ENCODE data around the gene GRPEL1. TPM values are rescaled to one million over a fixed set of nuclear protein-coding genes. Genes with fewer than 3 reads are reported as not detected.

GRPEL1 gene
- total and polyA plus RNA-seq, 2 of the 8 experiments (the other 6 are each of a cell fraction or from before 2014, with no cell fraction given): 13.5 to 39.9 TPM

GRCh38 chr4:7021355-7021754, 46.5 kb downstream of the GRPEL1 start:
- no peaks in the 10 kb centered on the region for H3K79me2 ChIP-seq (ENCODE audit: control insufficient read depth in 1 of 2, insufficient read depth in 2 of 2, low read length in 2 of 2)
- H3K9me3 ChIP-seq (ENCODE audit: insufficient read depth in 2 of 2, low read depth in 1 of 2, low read length in 1 of 2): no peaks in the 10 kb centered on the region
- H2BK15ac ChIP-seq (ENCODE audit: low read length): no peak overlapping the region
- no peak overlapping the region for H3K27ac ChIP-seq (ENCODE audit: low read depth, low read length)
- ChIA-PET CTCF (ENCODE audit: partially characterized antibody) (interaction anchor here (0.6 to 1.8 kb wide), 6 partner anchors 16 to 325 kb away, joined by 3 to 6 read pairs (median 4); no protein-coding TSS in a partner anchor), POLR2A (ENCODE audit: partially characterized antibody) (interaction anchor here (1.7 kb wide), 1 partner anchor 33 kb away, joined by 6 read pairs; no protein-coding TSS in a partner anchor)
- no peak overlapping the region for H3K4me2 ChIP-seq (ENCODE audit: insufficient read depth in 1 of 2, low read depth in 2 of 2, low read length in 2 of 2)
- no peak overlapping the region for H2AK5ac ChIP-seq (ENCODE audit: low read depth, low read length)
- H3K36me3 ChIP-seq (ENCODE audit: control insufficient read depth in 2 of 4, insufficient read depth in 4 of 4, low read length in 3 of 4): peaks cover 0 to 25% (median 9%) of the 10 kb centered on the region in 4 experiments; a peak in 7 of 8 replicates
- H3K23me2 ChIP-seq (ENCODE audit: low read depth, low read length): no peaks in the 10 kb centered on the region
- no peak overlapping the region for H4K5ac ChIP-seq (ENCODE audit: insufficient read length, low read depth, low read length)
- H2BK12ac ChIP-seq (ENCODE audit: low read depth, low read length): no peak overlapping the region
- H2BK20ac ChIP-seq (ENCODE audit: low read length): no peak overlapping the region
- no peak overlapping the region for H4K8ac ChIP-seq (ENCODE audit: extremely low read depth, insufficient read depth, low read length)
- no peak overlapping the region for H2BK5ac ChIP-seq (ENCODE audit: low read depth, low read length)
- peaks cover 6 to 23% of the 10 kb centered on the region in 2 experiments for H4K20me1 ChIP-seq (replicated peaks in 1 of 2; ENCODE audit: control insufficient read depth in 1 of 2, insufficient read depth in 2 of 2, low read length in 2 of 2)
- no peak for DNase-seq (ENCODE audit: low read depth in 1 of 2, low spot score in 2 of 2)
- no peak overlapping the region for H3K56ac ChIP-seq (replicated peaks; ENCODE audit: insufficient read length, low read depth, low read length)
- FAIRE-seq: no peak
- H3K79me1 ChIP-seq (ENCODE audit: low read depth, low read length): peaks cover 4% of the 10 kb centered on the region
- no peaks in the 10 kb centered on the region; a peak in 1 of 7 replicates for H3K4me1 ChIP-seq (replicated peaks in 1 of 4; ENCODE audit: control insufficient read depth in 3 of 4, insufficient read depth in 4 of 4, low read length in 3 of 4)
- H3K4ac ChIP-seq (replicated peaks; ENCODE audit: insufficient read length, low read depth, low read length): no peak overlapping the region
- no peak overlapping the region for H3K14ac ChIP-seq (ENCODE audit: insufficient read length)
- no peak overlapping the region for H2BK120ac ChIP-seq (replicated peaks; ENCODE audit: low read depth, low read length)
- no peak overlapping the region for H3K18ac ChIP-seq (ENCODE audit: extremely low read depth, low read length)
- H4K91ac ChIP-seq (replicated peaks; ENCODE audit: insufficient read length, low read length): no peak overlapping the region
- TF ChIP-seq POLR2AphosphoS5 (IDR thresholded peaks at IDR 0.05; ENCODE audit: low read depth, low read length) (no peak), CEBPB (IDR thresholded peaks at IDR 0.05; ENCODE audit: low read depth, low read length) (0 out of 2 replicates have a peak, but pooled peaks have one; percentile 27)
- H3K9ac ChIP-seq (replicated peaks in 1 of 4; ENCODE audit: extremely low read depth in 1 of 4, low read depth in 3 of 4, low read length in 3 of 4): no peak overlapping the region
- H3K23ac ChIP-seq (ENCODE audit: insufficient read length): no peak overlapping the region
- no peak overlapping the region for H3K4me3 ChIP-seq (ENCODE audit: extremely low read depth in 1 of 4, insufficient read depth in 2 of 4, low read depth in 3 of 4, low read length in 4 of 4)
- WGBS, 2 experiments (ENCODE audit: extremely low coverage in 1 of 2, insufficient coverage in 1 of 2, insufficient read length in 1 of 2, insufficient replicate concordance in 2 of 2, low coverage in 1 of 2, low lambda C conversion rate in 2 of 2, missing lambda C conversion rate in 1 of 2): 73% methylated on average over 5 of the region's 5 CpGs; no CpG with 5 or more reads in 1 of the 2 experiments
- H3K27me3 ChIP-seq (replicated peaks in 1 of 4; ENCODE audit: control insufficient read depth in 3 of 4, extremely low read depth in 1 of 4, insufficient read depth in 3 of 4, low read length in 3 of 4): no peaks in the 10 kb centered on the region
- H2AFZ ChIP-seq (ENCODE audit: low read length): no peak overlapping the region
